HL-60/S4 treated with phorbol 12-myristate 13-acetate at 8.2 ng/mL for 4 days and 3 days (cell line): ENCODE results near the gene ROBO1.

Experiments used
- in situ Hi-C: fragments of 300-500 bp; cut with MboI; formaldehyde crosslinking; loops from 2 replicates; pipeline ENCODE4 v1.15.0; 2022; ENCODE audit warnings: low sequenced_read_pairs

Gene ROBO1

DNA sequence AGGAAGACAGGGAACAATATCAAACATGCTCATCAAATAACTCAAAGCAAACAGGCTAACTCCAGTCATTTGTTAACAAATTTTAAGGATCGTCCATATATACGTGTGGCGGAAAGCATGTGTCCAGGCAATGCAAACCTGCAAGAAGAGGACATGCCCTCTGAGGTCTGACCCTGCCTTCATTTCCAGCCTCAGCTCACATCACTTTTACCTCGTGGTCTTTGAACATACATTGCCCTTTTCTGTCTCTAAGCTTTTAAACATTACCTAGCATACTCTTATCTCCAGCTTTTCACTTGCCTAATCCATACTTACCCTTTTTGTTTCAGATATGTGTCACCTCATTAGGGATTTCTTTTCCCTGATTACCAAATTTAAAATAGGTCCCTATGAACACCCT, 944.4 kb downstream of the ROBO1 start:
- in situ Hi-C loops = no loop called here

GRCh38 chr3:78822726-78823125, 945.1 kb downstream of the ROBO1 start:
- in situ Hi-C loops = no loop called here

- in situ Hi-C loops = no loop called here
Measured at GRCh38 chr3:78820542-78820941, 947.3 kb downstream of the ROBO1 start.

GRCh38 chr3:78818161-78818985, 949.4 kb downstream of the ROBO1 start:
- in situ Hi-C loops = no loop called here

DNA sequence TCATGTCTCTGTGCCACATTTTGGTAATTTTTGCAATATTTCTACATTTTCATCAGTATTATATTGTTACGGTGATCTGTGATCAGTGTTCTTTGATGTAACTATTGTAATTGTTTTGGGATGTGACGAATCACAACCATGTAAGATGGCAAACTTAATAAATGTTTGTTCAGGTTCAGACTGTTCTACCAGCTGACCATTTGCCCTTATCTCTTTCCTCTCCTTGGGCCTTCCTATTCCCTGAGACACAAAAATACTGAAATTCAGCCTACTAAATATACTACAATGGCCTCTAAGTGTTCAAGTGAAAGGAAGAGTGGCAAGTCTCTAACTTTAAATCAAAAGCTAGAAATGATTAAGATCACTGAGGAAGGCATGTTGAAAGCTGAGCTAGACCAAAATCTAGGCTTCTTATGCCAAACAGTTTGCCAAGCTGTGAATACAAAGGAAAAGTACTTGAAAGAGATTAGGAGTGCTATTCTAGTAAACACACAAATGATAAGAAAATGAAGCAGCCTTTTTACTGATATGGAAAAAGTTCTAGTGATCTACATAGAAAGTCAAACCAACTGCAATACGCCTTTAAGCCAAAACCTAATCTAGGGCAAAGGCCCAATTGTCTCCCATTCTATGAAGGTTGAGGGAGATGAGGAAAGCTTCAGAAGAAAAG, 952.8 kb downstream of the ROBO1 start:
- in situ Hi-C loops = no loop called here

- in situ Hi-C loops = no loop called here
Measured at GRCh38 chr3:78812166-78812565, 955.6 kb downstream of the ROBO1 start.

DNA sequence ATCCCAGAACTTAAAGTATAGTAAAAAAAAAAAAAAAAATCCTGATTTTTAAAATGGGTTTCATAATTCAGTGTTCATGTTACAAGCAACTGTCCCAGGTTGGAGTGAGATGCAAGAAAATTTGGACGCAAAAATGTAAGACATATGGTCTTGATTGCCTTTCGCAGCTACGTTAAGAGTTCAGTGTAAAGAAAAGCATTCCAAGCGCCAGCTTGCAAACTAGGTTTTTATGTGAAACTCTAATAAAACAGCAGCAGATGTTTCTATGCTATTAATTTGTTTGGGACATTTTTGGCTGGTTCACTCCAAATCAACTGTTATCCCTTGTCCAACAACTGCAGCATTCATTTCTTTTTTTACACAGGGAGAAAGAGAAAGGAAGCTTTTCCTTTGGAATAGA, 957.8 kb downstream of the ROBO1 start:
- in situ Hi-C loops = no loop called here

GRCh38 chr3:78804251-78805037, 963.4 kb downstream of the ROBO1 start:
- in situ Hi-C loops = no loop called here

DNA sequence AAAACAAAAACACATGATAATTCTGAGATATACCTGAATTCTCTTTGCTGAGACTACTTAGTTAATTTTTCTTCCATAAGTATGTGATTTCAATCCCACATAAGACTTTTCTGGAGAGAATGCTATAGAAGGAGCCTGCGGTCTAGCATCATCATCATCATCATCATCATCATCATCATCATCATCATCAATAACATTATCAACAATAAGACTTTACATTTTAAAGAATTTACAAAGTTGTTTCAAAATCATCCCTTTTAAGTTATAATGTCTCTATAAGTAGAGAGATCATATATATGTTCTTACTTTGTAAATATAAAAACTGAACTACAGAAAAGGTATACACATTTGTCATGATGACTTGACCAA, 965.3 kb downstream of the ROBO1 start:
- in situ Hi-C loops = no loop called here

DNA sequence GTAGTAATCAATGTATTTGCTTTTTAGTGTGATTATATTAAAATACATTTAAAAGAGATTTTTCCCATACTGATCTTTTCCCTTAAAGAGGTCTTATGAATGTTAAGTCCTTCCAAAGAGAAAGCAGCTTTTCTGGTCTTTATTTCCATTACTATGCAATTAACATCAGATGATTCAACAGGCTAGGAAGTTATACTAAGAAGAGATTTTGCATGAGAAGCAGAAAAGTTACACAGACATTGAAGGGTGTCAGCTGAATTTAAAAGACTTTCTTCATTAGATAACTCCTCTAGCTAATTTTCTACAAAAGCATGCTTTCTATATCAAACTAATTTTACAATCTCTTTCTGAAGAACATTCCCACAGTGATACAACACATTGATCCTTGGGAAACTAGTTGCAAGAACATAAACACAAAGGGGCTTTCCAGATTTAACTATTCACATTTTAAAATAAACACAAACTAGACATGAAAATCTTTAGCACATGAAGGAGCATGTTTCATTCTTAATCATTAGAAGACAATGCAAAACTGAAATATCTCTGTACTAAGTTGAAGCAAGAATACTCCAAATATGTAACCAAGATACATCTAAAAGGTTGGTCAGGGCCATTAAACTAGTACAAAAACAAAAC, 965.8 kb downstream of the ROBO1 start:
- in situ Hi-C loops = no loop called here

- in situ Hi-C loops = no loop called here
Measured at GRCh38 chr3:78799681-78800080, 968.1 kb downstream of the ROBO1 start.

- in situ Hi-C loops = no loop called here
Measured at GRCh38 chr3:78798266-78798832, 969.4 kb downstream of the ROBO1 start.

DNA sequence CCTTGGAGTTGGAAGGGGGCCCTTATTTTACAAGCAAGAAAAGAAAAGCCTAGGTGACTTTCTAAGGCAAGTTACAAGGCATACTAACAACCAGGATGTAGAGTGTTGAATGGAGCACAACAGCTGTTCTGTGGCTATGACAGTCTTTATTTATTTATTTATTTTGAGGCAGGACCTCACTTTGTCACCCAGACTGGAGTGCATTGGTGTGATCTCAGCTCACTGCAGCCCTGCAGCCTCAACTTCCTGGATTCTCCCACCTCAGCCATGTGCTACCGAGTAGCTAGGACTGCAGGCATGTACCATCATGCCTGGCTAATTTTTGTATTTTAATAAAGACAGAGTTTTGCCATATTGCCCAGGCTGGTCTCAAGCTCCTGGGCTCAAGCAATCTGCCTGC, 973.4 kb downstream of the ROBO1 start:
- in situ Hi-C loops = no loop called here

- in situ Hi-C loops = no loop called here
Measured at GRCh38 chr3:78792733-78793132, 975.1 kb downstream of the ROBO1 start.

DNA sequence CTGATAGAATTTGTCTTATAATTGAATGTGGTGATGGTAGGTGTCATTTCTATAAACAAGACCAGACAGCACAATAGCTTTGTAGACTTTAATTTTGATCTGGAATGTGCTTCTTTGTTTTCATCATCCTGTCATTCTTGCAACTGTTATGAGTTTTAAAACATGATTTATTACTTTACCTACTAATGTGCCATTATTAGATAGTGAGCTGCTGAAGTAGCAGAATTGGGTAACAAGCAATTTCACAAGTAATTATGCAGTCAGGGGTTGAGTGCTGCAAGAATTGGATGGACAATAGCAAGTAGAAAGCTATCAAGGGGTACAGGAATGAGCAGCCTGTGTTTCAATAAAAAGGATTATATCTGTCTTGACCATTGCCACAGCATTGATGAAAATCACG, 975.6 kb downstream of the ROBO1 start:
- in situ Hi-C loops = no loop called here

- in situ Hi-C loops = no loop called here
Measured at GRCh38 chr3:78791753-78792152, 976.0 kb downstream of the ROBO1 start.

- in situ Hi-C loops = no loop called here
Measured at GRCh38 chr3:78788839-78789238, 979.0 kb downstream of the ROBO1 start.

- in situ Hi-C loops = no loop called here
Measured at GRCh38 chr3:78785004-78785403, 982.8 kb downstream of the ROBO1 start.

- in situ Hi-C loops = no loop called here
Measured at GRCh38 chr3:78781351-78781750, 986.4 kb downstream of the ROBO1 start.

DNA sequence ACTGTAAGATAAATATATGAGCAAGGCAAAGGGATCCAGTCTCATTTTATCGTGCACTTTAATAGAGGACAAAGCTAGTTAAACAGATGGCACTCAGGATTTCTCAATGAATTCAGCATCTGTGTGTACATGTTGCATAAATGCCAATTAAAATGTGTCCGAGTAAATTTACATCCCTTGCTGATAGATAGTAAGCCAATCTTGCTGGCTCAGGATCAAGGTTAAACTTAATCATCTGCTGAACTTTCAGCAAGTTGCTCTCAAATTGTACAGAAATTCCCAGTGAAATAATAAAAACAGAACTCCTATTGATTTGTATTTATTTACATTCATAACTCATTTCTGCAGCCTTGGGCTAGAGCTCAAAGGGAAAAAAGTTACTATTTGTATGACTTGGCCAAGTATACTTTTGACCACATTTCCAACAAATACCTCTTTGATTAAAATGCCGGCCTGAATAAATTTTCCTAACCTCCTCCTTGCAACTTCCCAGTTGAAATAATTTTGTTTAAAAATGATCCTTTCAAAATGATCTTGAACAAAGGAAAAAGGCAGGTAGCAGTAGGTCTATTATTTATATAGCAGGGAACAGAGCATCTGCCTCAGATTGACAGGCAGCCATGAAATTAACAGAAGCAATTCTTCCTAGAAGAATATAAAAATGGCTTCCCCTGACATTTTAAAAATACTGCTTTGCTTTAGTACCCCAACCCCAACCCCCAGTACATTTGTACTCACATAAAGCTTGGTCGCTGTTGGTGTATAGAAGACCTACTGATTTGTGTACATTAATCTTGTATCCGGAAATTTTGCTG, 1001.9 kb downstream of the ROBO1 start:
- in situ Hi-C loops = no loop called here
